Adrenal gland (tissue), 12 donors: ENCODE results near the gene CCL24. TPM values are rescaled to one million over a fixed set of nuclear protein-coding genes. Genes with fewer than 3 reads are reported as not detected.
"Not testable (repeated sequence)": the region's sequence is repeated elsewhere in the genome, so short reads cannot be mapped to it uniquely, and the experiment has no call there.

Experiments used
- DNase-seq, 7 donors: peaks; one replicate each; pipeline ENCODE4 v3.0.0-alpha.2; 2019 to 2020
- H3K27ac ChIP-seq, 5 donors: fragments of 200-600 bp; sonication (generic) in 4 of 5; 1 replicate in 3 of 5; 2 replicates in 2 of 5; pipeline versions ENCODE4 v1.5.1 to v1.8.0; 2016 to 2020; ENCODE audit warnings: mild to moderate bottlenecking in 1 of 5
- H3K27me3 ChIP-seq: fragments of 200-600 bp; 2 replicates; pipeline ENCODE4 v1.8.0; 2021
- H3K36me3 ChIP-seq, 2 donors: fragments of 200-600 bp; replicated peaks in 1 of 2; 1 replicate in 1 of 2; 2 replicates in 1 of 2; pipeline versions ENCODE4 v1.5.1 to v1.8.0; 2018 to 2022
- H3K4me1 ChIP-seq, 2 donors: fragments of 200-600 bp; replicated peaks in 1 of 2; 1 replicate in 1 of 2; 2 replicates in 1 of 2; pipeline versions ENCODE4 v1.5.1 to v1.8.0; 2018 to 2021
- H3K4me3 ChIP-seq, 4 donors: fragments of 200-600 bp; sonication (generic) in 3 of 4; one replicate each; pipeline ENCODE4 v1.5.1; 2016 to 2018
- H3K9me3 ChIP-seq, 3 donors: fragments of 200-600 bp; sonication (generic) in 1 of 3; replicated peaks in 1 of 3; 1 replicate in 2 of 3; 2 replicates in 1 of 3; pipeline versions ENCODE4 v1.5.1 to v1.8.0; 2016 to 2021
- POLR2A ChIP-seq, 2 donors: fragments of 450-650 bp; IDR thresholded peaks; one replicate each; pipeline ENCODE4 v1.6.1; 2017; ENCODE audit warnings: antibody characterized with exemption in 2 of 2, mild to moderate bottlenecking in 2 of 2, moderate library complexity in 1 of 2
- WGBS, 4 donors: extraction: QIAGEN DNeasy Blood & Tissue Kit in 2 of 4; methylation state at CpG; one replicate each; pipeline versions ENCODE4 v1.1.5 to v1.1.7; 2013 to 2017; 5-methylcytosine and 5-hydroxymethylcytosine counted together
- intact Hi-C, 2 donors: fragments of 100-400 bp; cut with DNase I; formaldehyde crosslinking; loops; one replicate each; pipeline versions ENCODE4 v1.14.1 to v1.15.0; 2022 to 2023
- polyA plus RNA-seq, 3 donors: library from polyadenylated mRNA; stranded (reverse); fragments of 200-250 nt in 2 of 3; fragments of 350-450 nt in 1 of 3; fragmentation: Illumina TruSeq in 1 of 3; extraction: RNeasy Lipid Tissue Mini Kit (QIAGEN cat#74804) in 1 of 3; gene quantifications; one replicate each; pipeline ENCODE4 v1.2.3, GENCODE V29; 2013 to 2014
- total RNA-seq, 9 donors: library from RNA; depleted of rRNA in 4 of 9; stranded (reverse); fragments of >200 nt in 4 of 9; fragments of 120-200 nt in 1 of 9; fragmentation: NEBNext Ultra II Directional in 1 of 9; extraction: Animal tissue kit (Norgen Biotek cat#: 25700) in 1 of 9; gene quantifications; one replicate each; pipeline versions ENCODE4 v1.1.0 to v1.2.4, GENCODE V29; 2013 to 2023
- TF ChIP-seq, protein P1 (sequence below), 6 experiments: fragments of 450-650 bp in 4 of 6; fragments of 200-600 bp in 2 of 6; sonication (generic) in 1 of 6; IDR thresholded peaks; 1 replicate in 5 of 6; 2 replicates in 1 of 6; pipeline versions ENCODE4 v1.5.1 to v1.8.0; 2016 to 2021; ENCODE audit warnings: antibody characterized with exemption in 6 of 6, mild to moderate bottlenecking in 2 of 6, moderate library complexity in 1 of 6
- donor health status: healthy with polysubstance abuse.
- donor health status: Bipolar disorder and iron deficiency.
- donor health status: DM: yes; HTN: yes; CAD: no.
- donor health status: DM: no; HTN: no; CAD: no.
- donor health status: DM: no; HTN: no; CAD: no.
- donor health status: DM: yes; HTN: yes; CAD: no.

CCL24 gene
- total and polyA plus RNA-seq, 12 donors: 0.64 to 4.0 (median 1.5) TPM; not detected in 8

DNA sequence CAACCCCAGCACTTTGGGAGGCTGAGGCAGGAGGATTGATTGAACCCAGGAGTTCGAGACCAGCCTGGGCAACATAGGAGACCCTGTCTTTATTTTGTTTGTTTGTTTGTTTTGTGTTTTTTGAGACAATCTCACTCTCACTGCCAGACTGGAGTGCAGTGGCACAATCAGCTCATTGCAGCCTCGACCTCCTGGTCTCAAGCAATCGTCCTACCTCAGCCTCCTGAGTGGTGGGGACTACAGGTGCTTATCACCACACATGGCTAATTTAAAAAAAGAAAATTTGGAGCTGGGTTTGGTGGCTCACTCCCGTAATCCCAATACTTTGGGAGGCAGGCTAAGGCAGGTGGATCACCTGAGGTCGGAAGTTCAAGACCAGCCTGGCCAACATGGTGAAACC lies 30.6 kb upstream of the CCL24 start:
- Histone ChIP-seq H3K27me3 (no peaks in the 10 kb centered on the region), H3K36me3 (no peaks in the 10 kb centered on the region), H3K27ac (no peak overlapping the region), H3K4me1 (peaks cover 0 to 6% of the 10 kb centered on the region in 2 donors), H3K4me3 (no peak overlapping the region), H3K9me3 (no peaks in the 10 kb centered on the region)
- 89 to 94% (median 91%) methylated on average over 4 to 5 of the region's 5 CpGs for WGBS, 4 donors
- intact Hi-C loops: no loop called here
- no peak for DNase-seq
- TF ChIP-seq, protein P1, sequence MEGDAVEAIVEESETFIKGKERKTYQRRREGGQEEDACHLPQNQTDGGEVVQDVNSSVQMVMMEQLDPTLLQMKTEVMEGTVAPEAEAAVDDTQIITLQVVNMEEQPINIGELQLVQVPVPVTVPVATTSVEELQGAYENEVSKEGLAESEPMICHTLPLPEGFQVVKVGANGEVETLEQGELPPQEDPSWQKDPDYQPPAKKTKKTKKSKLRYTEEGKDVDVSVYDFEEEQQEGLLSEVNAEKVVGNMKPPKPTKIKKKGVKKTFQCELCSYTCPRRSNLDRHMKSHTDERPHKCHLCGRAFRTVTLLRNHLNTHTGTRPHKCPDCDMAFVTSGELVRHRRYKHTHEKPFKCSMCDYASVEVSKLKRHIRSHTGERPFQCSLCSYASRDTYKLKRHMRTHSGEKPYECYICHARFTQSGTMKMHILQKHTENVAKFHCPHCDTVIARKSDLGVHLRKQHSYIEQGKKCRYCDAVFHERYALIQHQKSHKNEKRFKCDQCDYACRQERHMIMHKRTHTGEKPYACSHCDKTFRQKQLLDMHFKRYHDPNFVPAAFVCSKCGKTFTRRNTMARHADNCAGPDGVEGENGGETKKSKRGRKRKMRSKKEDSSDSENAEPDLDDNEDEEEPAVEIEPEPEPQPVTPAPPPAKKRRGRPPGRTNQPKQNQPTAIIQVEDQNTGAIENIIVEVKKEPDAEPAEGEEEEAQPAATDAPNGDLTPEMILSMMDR (IDR thresholded peaks at IDR 0.05): no peak
- no peak for TF ChIP-seq POLR2A (IDR thresholded peaks at IDR 0.05)

DNA sequence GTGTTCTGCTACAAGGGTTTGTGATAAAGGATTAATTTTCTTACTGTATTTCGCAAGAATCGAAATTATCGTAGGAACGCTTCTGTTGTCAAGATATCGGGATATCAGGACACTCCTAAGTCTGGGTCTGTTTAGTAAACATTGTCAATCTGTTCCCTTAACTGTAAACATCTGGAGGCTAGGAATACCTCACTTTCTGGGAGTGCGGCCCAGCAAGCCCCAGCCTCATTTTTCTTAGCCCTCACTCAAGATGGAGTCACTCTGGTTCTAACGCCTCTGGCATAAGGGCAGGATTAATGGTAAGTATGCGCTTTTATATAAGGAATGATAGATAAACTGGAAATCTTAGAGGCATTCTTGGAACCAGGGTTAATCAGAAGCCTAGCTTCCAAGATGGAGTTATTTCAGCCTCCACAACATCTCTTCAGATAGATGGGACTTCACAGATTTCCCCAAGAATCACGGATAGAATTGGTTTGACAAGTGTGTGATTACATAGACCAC lies 30.1 kb upstream of the CCL24 start:
- intact Hi-C loops: no loop called here
- Histone ChIP-seq H3K4me1 (peaks cover 0 to 6% of the 10 kb centered on the region in 2 donors), H3K9me3 (no peaks in the 10 kb centered on the region), H3K27ac (no peak overlapping the region), H3K27me3 (no peaks in the 10 kb centered on the region), H3K4me3 (no peak overlapping the region), H3K36me3 (no peaks in the 10 kb centered on the region)
- no peak for DNase-seq
- WGBS, 4 donors: 94 to 95% (median 95%) methylated on average over 9 of the region's 9 CpGs
- TF ChIP-seq, protein P1 (IDR thresholded peaks at IDR 0.05): no peak
- TF ChIP-seq POLR2A (IDR thresholded peaks at IDR 0.05): no peak

DNA sequence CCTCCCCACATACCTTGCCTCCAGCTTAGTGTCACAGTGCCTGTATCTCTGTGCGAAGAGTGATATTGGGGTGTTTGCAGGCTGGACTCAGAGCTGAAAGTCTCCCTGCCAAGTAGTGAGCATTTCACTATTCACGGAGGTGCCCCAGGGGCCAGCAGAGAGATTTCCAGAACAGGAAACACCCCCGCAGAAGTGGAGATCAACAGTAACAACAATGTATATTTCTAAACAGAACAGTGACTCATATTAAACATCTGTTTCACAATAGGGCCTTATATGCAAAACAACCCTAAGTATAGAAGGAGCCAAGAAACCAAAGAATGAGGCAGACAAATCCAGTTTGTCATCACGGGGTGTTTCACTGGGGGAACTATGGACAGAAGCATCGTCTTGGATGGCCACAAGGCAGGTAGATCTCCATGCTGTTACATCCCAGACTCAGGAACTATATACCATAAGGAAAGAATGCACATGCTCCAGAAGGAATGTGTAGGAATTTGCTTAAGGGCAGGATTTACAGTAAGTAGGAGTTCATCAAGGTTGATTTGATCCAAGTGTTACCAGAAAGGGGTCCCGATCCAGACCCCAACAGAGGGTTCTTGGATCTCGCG lies 29.3 kb upstream of the CCL24 start:
- H3K4me3 ChIP-seq: no peak overlapping the region
- TF ChIP-seq POLR2A (IDR thresholded peaks at IDR 0.05): no peak
- TF ChIP-seq, protein P1 (IDR thresholded peaks at IDR 0.05): no peak
- peaks cover 0 to 6% of the 10 kb centered on the region in 2 donors for H3K4me1 ChIP-seq
- no peaks in the 10 kb centered on the region for H3K36me3 ChIP-seq
- H3K27me3 ChIP-seq: no peaks in the 10 kb centered on the region
- peak overlapping the region in 3 of 5 donors; percentile 27 to 64 (median 32) for H3K27ac ChIP-seq
- WGBS, 4 donors: 51 to 62% (median 54%) methylated on average over 8 of the region's 8 CpGs
- intact Hi-C loops: no loop called here
- H3K9me3 ChIP-seq: no peaks in the 10 kb centered on the region
- peak in 3 of 7 donors; percentile 35 to 70 (median 47) for DNase-seq

DNA sequence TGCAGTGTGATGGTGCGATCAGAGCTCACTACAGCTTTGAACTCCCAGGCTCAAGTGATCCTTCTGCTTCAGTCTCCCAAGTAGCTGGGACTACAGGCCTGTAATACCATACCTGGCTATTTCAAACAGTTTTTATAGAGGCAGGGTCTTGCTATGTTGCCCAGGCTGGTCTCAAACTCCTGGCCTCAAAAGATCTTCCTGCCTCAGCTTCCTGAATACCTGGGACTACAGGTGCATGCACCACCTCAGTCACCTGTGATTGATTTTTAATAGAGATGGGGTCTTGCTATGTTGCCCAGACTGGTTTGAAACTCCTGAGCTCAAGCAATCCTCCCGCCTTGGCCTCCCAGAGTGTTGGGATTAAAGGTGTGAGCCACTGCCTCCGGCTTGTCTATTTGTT lies 26.4 kb upstream of the CCL24 start:
- WGBS, 4 donors: 95 to 100% (median 98%) methylated on average over 2 to 3 of the region's 3 CpGs
- no peak for DNase-seq
- no peak for TF ChIP-seq POLR2A (IDR thresholded peaks at IDR 0.05)
- TF ChIP-seq, protein P1 (IDR thresholded peaks at IDR 0.05): no peak
- intact Hi-C loops: no loop called here
- H3K36me3 ChIP-seq: no peaks in the 10 kb centered on the region
- H3K4me3 ChIP-seq: no peak overlapping the region
- no peak overlapping the region for H3K27ac ChIP-seq
- H3K27me3 ChIP-seq: no peaks in the 10 kb centered on the region
- no peaks in the 10 kb centered on the region for H3K9me3 ChIP-seq
- peaks cover 0 to 6% of the 10 kb centered on the region in 2 donors for H3K4me1 ChIP-seq

DNA sequence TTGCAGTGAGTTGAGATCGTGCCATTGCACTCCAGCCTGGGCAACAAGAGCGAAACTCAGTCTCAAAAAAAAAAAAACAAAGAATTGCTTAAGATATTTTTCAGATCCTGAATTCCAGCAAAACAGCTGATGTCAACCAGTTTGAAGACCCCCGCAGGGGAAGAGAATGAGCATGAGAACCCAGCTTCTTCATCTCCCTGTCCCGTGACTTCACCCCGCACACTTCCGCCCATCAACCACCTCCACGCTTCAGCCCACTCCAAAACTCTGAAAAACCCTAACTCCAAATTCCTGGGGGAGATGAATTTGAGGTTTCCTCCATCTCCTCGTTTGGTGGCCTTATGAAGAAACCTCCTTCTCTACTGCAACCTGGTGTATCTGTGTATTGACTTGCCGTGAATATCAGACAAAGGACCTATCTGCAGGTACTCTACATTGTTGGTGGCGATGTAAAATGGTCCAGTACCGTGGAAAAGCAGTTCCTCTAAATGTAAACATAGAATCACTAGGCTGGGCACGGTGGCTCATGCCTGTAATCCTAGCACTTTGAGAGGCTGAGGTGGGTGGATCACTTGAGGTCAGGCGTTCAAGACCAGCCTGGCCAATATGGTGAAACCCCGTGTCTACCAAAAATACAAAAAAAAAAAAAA lies 24.8 kb upstream of the CCL24 start:
- H3K9me3 ChIP-seq: not testable (repeated sequence)
- 79 to 84% (median 83%) methylated on average over 14 of the region's 14 CpGs for WGBS, 4 donors

More for the DNA sequence above, 24.8 kb upstream of the CCL24 start:
- H3K4me3 ChIP-seq, H3K27me3 ChIP-seq, H3K4me1 ChIP-seq, intact Hi-C loops, H3K27ac ChIP-seq, DNase-seq, H3K36me3 ChIP-seq: not testable (repeated sequence)
